Upper lobe of right lung (tissue), 1 donor: Measurements from ENCODE around the gene FAM177B. TPM values are rescaled to one million over a fixed set of nuclear protein-coding genes. Genes with fewer than 3 reads are reported as not detected.

ENCODE experiments used
- ATAC-seq: fragments of 200-7000 bp; cut with Tn5 transposase; one replicate; pipeline ENCODE4 v1.9.1; 2020; ENCODE audit warnings: mild to moderate bottlenecking, moderate library complexity
- DNase-seq: peaks from one replicate; pipeline ENCODE4 v3.0.0-alpha.2; 2020
- H3K27ac ChIP-seq: fragments of 200-600 bp; one replicate; pipeline ENCODE4 v1.8.0; 2022
- H3K27me3 ChIP-seq: fragments of 200-600 bp; one replicate; pipeline ENCODE4 v1.8.0; 2022; ENCODE audit warnings: mild to moderate bottlenecking
- H3K36me3 ChIP-seq: fragments of 200-600 bp; one replicate; pipeline ENCODE4 v1.8.0; 2022
- H3K4me1 ChIP-seq: fragments of 200-600 bp; one replicate; pipeline ENCODE4 v1.8.0; 2022
- H3K4me3 ChIP-seq: fragments of 200-600 bp; one replicate; pipeline ENCODE4 v1.8.0; 2022; ENCODE audit warnings: mild to moderate bottlenecking
- H3K9me3 ChIP-seq: fragments of 200-600 bp; one replicate; pipeline ENCODE4 v1.8.0; 2022
- CTCF ChIP-seq: fragments of 200-600 bp; IDR thresholded peaks from one replicate; pipeline ENCODE4 v1.8.0; 2022; ENCODE audit warnings: antibody characterized with exemption
- intact Hi-C: fragments of 100-400 bp; cut with DNase I; formaldehyde crosslinking; loops from one replicate; pipeline ENCODE4 v1.11.0; 2022
- total RNA-seq: library from RNA; stranded (reverse); fragmentation: NEBNext Ultra II Directional; extraction: Animal tissue kit (Norgen Biotek cat#: 25700); gene quantifications from one replicate; pipeline ENCODE4 v1.2.1, GENCODE V29; 2021
- donor health status: DM: no; HTN: yes; CAD: no; lungs with severe emphysema.

FAM177B gene
- total RNA-seq, 1 donor from 2014 or later, result 0.20 TPM

DNA sequence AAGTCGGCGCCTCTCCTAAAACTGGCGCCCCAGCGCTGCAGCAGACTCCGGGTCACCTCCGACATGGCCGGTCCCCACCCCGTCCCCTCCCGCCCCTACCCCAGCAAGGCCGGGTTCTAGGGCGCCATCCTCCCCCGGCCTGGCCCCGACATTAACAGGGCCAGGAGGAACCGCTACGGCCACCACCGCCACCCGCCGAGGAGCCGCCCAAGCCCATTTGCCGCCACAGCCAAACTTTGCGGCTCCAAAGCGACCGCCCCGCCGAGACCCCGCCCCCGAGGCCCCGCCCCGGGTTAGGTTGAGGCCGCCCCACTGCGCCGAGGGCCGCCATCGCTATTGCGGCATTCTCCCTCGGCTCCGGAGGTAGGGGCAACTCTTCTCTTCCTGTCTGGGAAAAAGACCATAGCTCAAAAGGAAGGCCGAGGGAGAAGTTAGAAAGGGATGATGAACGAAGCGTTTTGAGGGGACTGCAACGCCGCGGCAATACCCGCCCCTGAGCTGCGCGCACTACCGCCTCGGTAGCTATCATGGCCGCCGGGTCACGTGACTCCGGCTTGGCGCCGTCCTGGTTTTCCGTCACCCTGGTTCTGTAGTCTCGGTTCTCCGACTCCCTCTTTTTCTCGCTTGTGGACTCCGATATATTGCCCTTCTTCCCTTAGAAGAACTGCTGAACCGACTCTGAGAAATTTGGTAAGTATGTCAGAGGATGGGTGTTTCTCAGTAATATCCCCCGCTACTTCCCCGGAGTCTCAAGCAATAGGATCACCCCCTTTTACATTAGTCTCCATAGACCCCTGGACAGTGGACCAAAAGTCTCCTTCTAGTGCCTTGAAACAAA lies 24.5 kb upstream of the FAM177B start, which contains the start of the genes AIDA and BROX:
AIDA (minus strand) TSS at position 239 of the 838 bp plus-strand sequence; CDS start at position 65, 174 bp downstream.
BROX (plus strand) TSS at position 312 of the 838 bp plus-strand sequence. CDS start 3,136 bp downstream, outside the sequence.
- Histone ChIP-seq H3K9me3 (no peaks in the 10 kb centered on the region), H3K27me3 (no peaks in the 10 kb centered on the region), H3K36me3 (peaks cover 25% of the 10 kb centered on the region), H3K27ac (peak within 1 kb of the TSS; percentile 99), H3K4me3 (peak within 1 kb of the TSS; percentile 96), H3K4me1 (peaks cover 22% of the 10 kb centered on the region)
- intact Hi-C loops, result no loop called here
- ATAC-seq (peak; percentile 95), DNase-seq (peak; percentile 97)
- TF ChIP-seq CTCF, result no peak

DNA sequence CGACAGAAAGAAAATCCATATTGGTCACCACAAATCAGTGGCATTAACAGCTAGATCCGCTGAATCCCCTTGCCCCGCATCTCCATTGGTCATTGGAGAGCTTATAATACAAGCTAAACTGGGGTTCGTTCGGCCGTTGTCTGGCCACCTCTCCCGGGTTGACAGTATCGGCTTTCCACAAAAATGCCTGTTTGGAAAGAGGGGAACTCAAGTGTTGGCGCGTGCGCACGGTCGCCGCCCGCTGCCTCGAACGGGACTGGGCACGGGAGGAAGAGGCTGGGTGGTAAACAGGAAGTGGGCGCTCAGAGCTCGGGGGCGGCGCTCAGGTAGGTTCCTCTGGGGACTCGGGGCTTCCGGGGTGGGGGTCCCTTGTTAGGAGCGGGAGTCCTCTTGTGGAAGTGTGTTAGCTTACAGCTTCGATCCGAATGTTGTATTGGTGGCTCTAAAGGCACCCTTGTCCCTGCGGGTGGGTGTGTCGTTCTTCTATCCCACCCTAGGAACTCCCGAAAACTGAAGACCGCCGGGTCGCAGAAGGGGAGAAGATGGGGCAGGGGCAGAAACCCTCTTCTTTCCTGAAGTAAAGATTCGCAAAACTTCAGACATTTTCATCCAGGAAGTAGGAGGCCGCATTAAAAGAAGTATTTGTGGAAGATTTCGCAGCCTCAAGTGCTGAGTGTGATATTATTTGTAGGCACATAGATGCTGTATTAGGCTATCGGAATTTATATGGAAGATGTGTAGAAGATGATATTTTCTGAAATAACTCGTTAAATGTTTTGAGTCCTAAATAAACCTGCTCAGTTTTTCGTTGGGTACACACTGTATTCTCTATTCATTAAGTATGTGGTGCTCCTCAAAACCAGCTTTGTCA lies 23.7 kb upstream of the FAM177B start:
- no peak for TF ChIP-seq CTCF
- ATAC-seq (peak; percentile 86), DNase-seq (peak; percentile 97)
- H3K27me3 ChIP-seq, result no peaks in the 10 kb centered on the region
- peak overlapping the region; percentile 99 for H3K27ac ChIP-seq
- H3K4me1 ChIP-seq, result peaks cover 22% of the 10 kb centered on the region
- peaks cover 33% of the 10 kb centered on the region for H3K36me3 ChIP-seq
- no peaks in the 10 kb centered on the region for H3K9me3 ChIP-seq
- peak overlapping the region; percentile 96 for H3K4me3 ChIP-seq
- intact Hi-C loops, result no loop called here

- ATAC-seq (no peak), DNase-seq (no peak)
- no peak overlapping the region for H3K4me3 ChIP-seq
- H3K27me3 ChIP-seq, result no peaks in the 10 kb centered on the region
- no peaks in the 10 kb centered on the region for H3K9me3 ChIP-seq
- intact Hi-C loops, result no loop called here
- H3K27ac ChIP-seq, result no peak overlapping the region
- H3K36me3 ChIP-seq, result peaks cover 64% of the 10 kb centered on the region
- no peak for TF ChIP-seq CTCF
- peaks cover 8% of the 10 kb centered on the region for H3K4me1 ChIP-seq
These were observed 20.6 kb upstream of the FAM177B start for GRCh38 chr1:222716393-222716792.

DNA sequence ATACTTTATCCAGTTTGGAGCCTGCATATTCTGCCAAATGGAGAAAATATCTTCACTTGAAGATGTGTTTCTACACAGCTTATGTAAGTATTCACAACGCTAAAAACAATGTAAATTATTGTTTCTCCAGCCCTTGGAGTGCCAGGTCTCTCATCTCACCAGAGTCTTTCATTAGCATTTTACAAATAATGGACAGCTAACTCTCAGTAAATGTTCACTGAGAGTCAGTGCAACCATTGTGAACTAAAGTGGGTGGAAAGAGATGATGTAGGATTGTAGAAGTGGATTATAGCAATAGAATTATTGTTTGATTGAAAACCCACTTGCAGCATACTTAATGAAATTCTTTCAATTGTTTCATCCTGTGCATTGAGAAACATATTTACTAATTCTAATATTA lies 8.3 kb upstream of the FAM177B start:
- intact Hi-C loops, result no loop called here
- TF ChIP-seq CTCF, result no peak
- no peaks in the 10 kb centered on the region for H3K9me3 ChIP-seq
- no peak for ATAC-seq
- H3K27ac ChIP-seq, result no peak overlapping the region
- DNase-seq, result no peak
- H3K36me3 ChIP-seq, result peaks cover 100% of the 10 kb centered on the region
- H3K4me3 ChIP-seq, result no peak overlapping the region
- no peaks in the 10 kb centered on the region for H3K4me1 ChIP-seq
- no peaks in the 10 kb centered on the region for H3K27me3 ChIP-seq

DNA sequence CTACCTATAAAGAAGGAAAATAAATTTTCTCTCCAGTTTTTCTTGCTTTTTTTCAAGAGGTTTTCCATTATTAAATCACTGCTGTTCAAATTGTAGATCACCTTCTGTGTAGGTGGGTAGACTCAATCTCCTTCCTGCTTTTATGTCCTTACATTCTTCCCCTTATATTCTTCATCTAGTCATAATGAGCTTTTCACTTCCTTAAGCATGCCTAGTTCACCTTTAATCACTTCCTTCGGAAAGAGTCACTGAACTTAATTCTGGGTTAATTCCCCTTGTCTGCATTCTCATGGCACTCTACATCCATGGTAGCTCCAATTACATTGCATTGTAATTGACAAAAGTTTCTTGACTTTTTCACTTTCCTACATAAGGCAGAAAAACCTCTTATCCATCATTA lies 6.1 kb upstream of the FAM177B start:
- H3K36me3 ChIP-seq, result peaks cover 99% of the 10 kb centered on the region
- ATAC-seq, result peak; percentile 48

More for the DNA sequence above, 6.1 kb upstream of the FAM177B start:
- H3K4me3 ChIP-seq, result no peak overlapping the region
- H3K27ac ChIP-seq, result no peak overlapping the region
- DNase-seq, result no peak
- H3K4me1 ChIP-seq, result no peaks in the 10 kb centered on the region
- H3K27me3 ChIP-seq, result no peaks in the 10 kb centered on the region
- TF ChIP-seq CTCF, result no peak
- no peaks in the 10 kb centered on the region for H3K9me3 ChIP-seq
- intact Hi-C loops, result no loop called here
